OCI-LY1 (cell line): Measurements from ENCODE around the gene ASB4.
"Not testable (repeated sequence)": the region's sequence is repeated elsewhere in the genome, so short reads cannot be mapped to it uniquely, and the experiment has no call there.

Experiments used
- H2AFZ ChIP-seq: fragments of 200-600 bp; sonication (generic), shearing (Covaris generic); 2 replicates; pipeline ENCODE4 v1.6.0; 2014; ENCODE audit warnings: antibody characterized with exemption, mild to moderate bottlenecking, low read length
- H3F3A ChIP-seq: fragments of 200-600 bp; sonication (generic), shearing (Covaris generic); 2 replicates; pipeline ENCODE4 v1.6.0; 2014; ENCODE audit warnings: mild to moderate bottlenecking, antibody characterized with exemption, low read length, moderate library complexity; ENCODE audit not compliant: insufficient read depth
- H3K27ac ChIP-seq: fragments of 200-600 bp; sonication (generic); 2 replicates; pipeline ENCODE4 v1.5.1; 2014; ENCODE audit warnings: low read length, mixed run types, mild to moderate bottlenecking, low read depth; ENCODE audit not compliant: poor library complexity, severe bottlenecking
- H3K27me3 ChIP-seq: fragments of 200-600 bp; sonication (generic); 2 replicates; pipeline ENCODE4 v1.6.0; 2014; ENCODE audit warnings: antibody characterized with exemption, mild to moderate bottlenecking, low read length, moderate library complexity; ENCODE audit not compliant: insufficient read depth
- H3K36me3 ChIP-seq: fragments of 200-600 bp; sonication (generic); 2 replicates; pipeline ENCODE4 v1.6.1; 2014; ENCODE audit warnings: mild to moderate bottlenecking, antibody characterized with exemption, low read length, moderate library complexity, mixed read lengths; ENCODE audit not compliant: insufficient read depth
- H3K4me1 ChIP-seq: fragments of 200-600 bp; sonication (generic); 2 replicates; pipeline ENCODE4 v1.5.1; 2014; ENCODE audit warnings: mild to moderate bottlenecking, low read length, moderate library complexity; ENCODE audit not compliant: insufficient read depth, severe bottlenecking
- H3K4me2 ChIP-seq: fragments of 200-600 bp; sonication (generic), shearing (Covaris generic); 2 replicates; pipeline ENCODE4 v1.6.1; 2014; ENCODE audit warnings: low read length
- H3K4me3 ChIP-seq: fragments of 200-600 bp; sonication (generic); 2 replicates; pipeline ENCODE4 v1.5.1; 2014; ENCODE audit warnings: low read length, low read depth, mild to moderate bottlenecking, mixed read lengths; ENCODE audit not compliant: poor library complexity, severe bottlenecking
- H3K79me2 ChIP-seq: fragments of 200-600 bp; shearing (Covaris generic); 2 replicates; pipeline ENCODE4 v1.6.1; 2016; ENCODE audit warnings: mixed run types, low read length, mixed read lengths; ENCODE audit not compliant: insufficient read depth
- H3K9ac ChIP-seq: fragments of 200-600 bp; sonication (generic), shearing (Covaris generic); 2 replicates; pipeline ENCODE4 v1.6.1; 2014; ENCODE audit warnings: mild to moderate bottlenecking, low read length, mixed read lengths
- H3K9me2 ChIP-seq: fragments of 200-600 bp; sonication (generic), shearing (Covaris generic); 2 replicates; pipeline ENCODE4 v1.6.1; 2014; ENCODE audit warnings: low read depth, mild to moderate bottlenecking, low read length, mixed read lengths
- H3K9me3 ChIP-seq: fragments of 200-600 bp; shearing (Covaris generic); 2 replicates; pipeline ENCODE4 v1.6.1; 2014; ENCODE audit warnings: low read length, mixed read lengths
- H4K20me1 ChIP-seq: fragments of 200-600 bp; sonication (generic), shearing (Covaris generic); 2 replicates; pipeline ENCODE4 v1.6.0; 2016; ENCODE audit warnings: mild to moderate bottlenecking, low read length; ENCODE audit not compliant: insufficient read depth
- CTCF ChIP-seq: fragments of 200-600 bp; sonication (generic), shearing (Covaris generic); IDR thresholded peaks from 2 replicates; pipeline ENCODE4 v1.5.1; 2017; ENCODE audit warnings: mild to moderate bottlenecking, antibody characterized with exemption, low read length, moderate library complexity, mixed read lengths
- EZH2 ChIP-seq: fragments of 200-600 bp; sonication (generic), shearing (Covaris generic); IDR thresholded peaks from 2 replicates; pipeline ENCODE4 v1.8.0; 2017; ENCODE audit warnings: borderline replicate concordance, mixed run types, mild to moderate bottlenecking, antibody characterized with exemption, low read length, moderate library complexity, mixed read lengths

The ASB4 gene

GRCh38 chr7:95550546-95550945 lies 64.8 kb downstream of the ASB4 start:
- Histone ChIP-seq H3K9me2 (no peaks in the 10 kb centered on the region), H3K4me1 (no peaks in the 10 kb centered on the region), H3F3A (no peaks in the 10 kb centered on the region), H3K36me3 (no peaks in the 10 kb centered on the region), H3K9ac (no peak overlapping the region), H3K4me3 (no peak overlapping the region), H3K27me3 (no peaks in the 10 kb centered on the region), H3K9me3 (no peaks in the 10 kb centered on the region), H3K4me2 (no peak overlapping the region), H3K27ac (no peak overlapping the region), H2AFZ (no peak overlapping the region), H3K79me2 (no peaks in the 10 kb centered on the region), H4K20me1 (no peaks in the 10 kb centered on the region)
- TF ChIP-seq EZH2, result no peak
- TF ChIP-seq CTCF, result no peak

- H3K27me3 ChIP-seq, H3K79me2 ChIP-seq, H4K20me1 ChIP-seq, H3K4me1 ChIP-seq, H3K4me3 ChIP-seq, H3K9ac ChIP-seq, H3F3A ChIP-seq, H3K9me2 ChIP-seq, H3K36me3 ChIP-seq, H3K9me3 ChIP-seq, H3K27ac ChIP-seq, H3K4me2 ChIP-seq, H2AFZ ChIP-seq: not testable (repeated sequence)
Measured at GRCh38 chr7:95552010-95552926, 66.5 kb downstream of the ASB4 start.

GRCh38 chr7:95553939-95554338 lies 68.2 kb downstream of the ASB4 start:
- H3K4me2 ChIP-seq, result no peak overlapping the region
- H3K27me3 ChIP-seq, result no peaks in the 10 kb centered on the region
- H3K27ac ChIP-seq, result no peak overlapping the region
- H3K36me3 ChIP-seq, result no peaks in the 10 kb centered on the region
- H3K79me2 ChIP-seq, result no peaks in the 10 kb centered on the region
- no peak for TF ChIP-seq EZH2
- no peak for TF ChIP-seq CTCF
- no peaks in the 10 kb centered on the region for H3K4me1 ChIP-seq
- H2AFZ ChIP-seq, result no peak overlapping the region
- H3K9me2 ChIP-seq, result no peaks in the 10 kb centered on the region
- no peaks in the 10 kb centered on the region for H3K9me3 ChIP-seq
- no peak overlapping the region for H3K9ac ChIP-seq
- H3F3A ChIP-seq, result no peaks in the 10 kb centered on the region
- no peaks in the 10 kb centered on the region for H4K20me1 ChIP-seq
- no peak overlapping the region for H3K4me3 ChIP-seq

GRCh38 chr7:95556777-95557176 lies 71.0 kb downstream of the ASB4 start:
- Histone ChIP-seq H3K9me3 (no peaks in the 10 kb centered on the region), H3K9me2 (no peaks in the 10 kb centered on the region), H3K4me3 (no peak overlapping the region), H2AFZ (no peak overlapping the region), H3K4me1 (no peaks in the 10 kb centered on the region), H3K36me3 (no peaks in the 10 kb centered on the region), H3K79me2 (no peaks in the 10 kb centered on the region), H3F3A (no peaks in the 10 kb centered on the region), H3K27me3 (no peaks in the 10 kb centered on the region), H4K20me1 (no peaks in the 10 kb centered on the region), H3K9ac (no peak overlapping the region), H3K4me2 (no peak overlapping the region), H3K27ac (no peak overlapping the region)
- no peak for TF ChIP-seq EZH2
- no peak for TF ChIP-seq CTCF
